HepG2 (cell line): ENCODE data around the gene AGRN. TPM values are rescaled to one million over a fixed set of nuclear protein-coding genes. Genes with fewer than 3 reads are reported as not detected.

Experiments
- ATM ChIP-seq: fragments of 450-650 bp; IDR thresholded peaks from 2 replicates; pipeline ENCODE4 v1.7.1; 2017; ENCODE audit warnings: mild to moderate bottlenecking, borderline replicate concordance
- DMAP1 ChIP-seq: IDR thresholded peaks from 2 replicates; pipeline ENCODE4 v1.6.1; 2016
- MYC ChIP-seq: sonication (generic); formaldehyde crosslinking; IDR thresholded peaks from 2 replicates; pipeline ENCODE4 v1.9.0; 2021; ENCODE audit warnings: missing genetic modification reagents, borderline replicate concordance
- NR1H2 ChIP-seq: sonication (generic); formaldehyde crosslinking; IDR thresholded peaks from 2 replicates; pipeline ENCODE4 v1.8.1; 2022; ENCODE audit warnings: low read depth, missing genetic modification reagents, borderline replicate concordance
- POGZ ChIP-seq: sonication (generic); formaldehyde crosslinking; IDR thresholded peaks from 2 replicates; pipeline ENCODE4 v1.4.0; 2020; ENCODE audit warnings: mild to moderate bottlenecking, missing genetic modification reagents
- RXRA ChIP-seq: sonication (generic); formaldehyde crosslinking; IDR thresholded peaks from 2 replicates; pipeline ENCODE4 v1.5.1; 2020; ENCODE audit warnings: missing genetic modification reagents
- SYNCRIP ChIP-seq: fragments of 200-400 bp; formaldehyde crosslinking; IDR thresholded peaks from 2 replicates; pipeline ENCODE4 v1.6.1; 2018; ENCODE audit warnings: mild to moderate bottlenecking, low read depth, low read length; ENCODE audit not compliant: insufficient read depth
- ZNF136 ChIP-seq: sonication (generic); formaldehyde crosslinking; IDR thresholded peaks from 2 replicates; pipeline ENCODE4 v1.8.1; 2022; ENCODE audit warnings: low read depth, mild to moderate bottlenecking, moderate library complexity, missing genetic modification reagents
- ZNF44 ChIP-seq: sonication (generic); formaldehyde crosslinking; IDR thresholded peaks from 2 replicates; pipeline ENCODE4 v1.5.1; 2020; ENCODE audit warnings: mild to moderate bottlenecking, missing genetic modification reagents
- ZNF484 ChIP-seq: sonication (generic); formaldehyde crosslinking; IDR thresholded peaks from 2 replicates; pipeline ENCODE4 v1.5.1; 2020; ENCODE audit warnings: mild to moderate bottlenecking, low read depth, missing genetic modification reagents, borderline replicate concordance
- polyA plus RNA-seq, 8 experiments: library from polyadenylated mRNA; depleted of rRNA in 3 of 8; stranded (reverse) in 7 of 8; unstranded in 1 of 8; fragments of >200 nt; fragmentation: Illumina TruSeq in 4 of 8; extraction: Trizol in 4 of 8; gene quantifications; 2 replicates each; pipeline versions ENCODE4 v1.2.1 to v1.2.3, GENCODE V29; 2011 to 2016; ENCODE audit warnings: low read depth in 4 of 8, missing spikeins in 1 of 8, mixed read lengths in 1 of 8; ENCODE audit not compliant: insufficient read depth in 1 of 8
- total RNA-seq, 5 experiments: library from RNA; depleted of rRNA; stranded (reverse); fragments of >200 nt; fragmentation: Illumina TruSeq; extraction: Trizol; gene quantifications; 2 replicates each; pipeline ENCODE4 v1.2.3, GENCODE V29; 2016; ENCODE audit warnings: low read depth in 1 of 5
- TF ChIP-seq, protein P1 (sequence below): sonication (generic); formaldehyde crosslinking; IDR thresholded peaks from 2 replicates; pipeline ENCODE4 v1.4.0; 2020; ENCODE audit warnings: missing genetic modification reagents
- TF ChIP-seq, protein P2 (sequence below): sonication (generic); formaldehyde crosslinking; IDR thresholded peaks from 2 replicates; pipeline ENCODE4 v1.5.0; 2020; ENCODE audit warnings: missing genetic modification reagents
- TF ChIP-seq, protein P3 (sequence below), 2 experiments: fragments of 450-650 bp in 1 of 2; sonication (generic) in 1 of 2; formaldehyde crosslinking; IDR thresholded peaks; 2 replicates each; pipeline versions ENCODE4 v1.5.0 to v1.8.0; 2020 to 2022; ENCODE audit warnings: mild to moderate bottlenecking in 1 of 2, missing genetic modification reagents in 1 of 2
- TF ChIP-seq, protein P4 (sequence below): sonication (generic); formaldehyde crosslinking; IDR thresholded peaks from one replicate; pipeline ENCODE4 v1.5.1; 2020; ENCODE audit warnings: mild to moderate bottlenecking, missing genetic modification reagents; ENCODE audit errors: not compliant biosample characterization

AGRN gene
- total and polyA plus RNA-seq, 2 of the 13 experiments (the other 11 are each of a cell fraction or from before 2014, with no cell fraction given) = 29.8 to 65.2 TPM

DNA sequence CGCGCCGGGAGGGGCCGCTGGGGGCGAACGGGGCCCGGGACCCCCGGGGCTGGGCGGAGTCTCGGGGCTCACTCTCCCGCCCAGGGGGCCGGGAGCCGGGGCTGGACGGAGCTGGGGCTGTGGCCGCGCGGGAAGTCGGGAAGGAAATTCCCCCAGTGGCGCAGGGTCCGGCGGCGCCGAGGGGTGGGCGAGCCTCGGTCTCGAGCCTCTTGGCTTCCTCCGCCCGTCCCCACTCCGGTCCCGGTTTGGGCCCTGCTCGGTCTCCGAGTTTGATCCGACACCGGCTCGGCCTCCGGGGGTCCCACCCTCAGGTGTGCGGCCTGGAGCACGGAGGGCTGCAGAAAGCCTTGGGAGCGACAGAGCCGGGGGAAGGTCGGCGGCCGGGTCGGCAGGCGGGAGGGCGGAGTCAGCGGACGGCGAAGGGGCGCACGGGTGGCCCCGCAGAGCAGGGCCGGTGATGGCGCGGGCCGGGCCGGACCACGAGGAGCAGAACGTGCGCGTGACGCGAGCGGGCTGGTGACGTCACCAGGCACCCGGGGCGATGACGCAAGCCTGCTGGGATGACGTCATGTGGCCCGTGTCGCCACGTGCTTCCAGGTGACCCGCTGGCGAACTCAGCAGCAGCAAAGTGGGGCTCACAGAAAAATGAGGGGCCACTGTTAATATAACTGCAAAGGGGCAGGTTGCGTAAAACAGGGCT lies 19.4 kb upstream of the AGRN start (continued):
- TF ChIP-seq, protein P1, sequence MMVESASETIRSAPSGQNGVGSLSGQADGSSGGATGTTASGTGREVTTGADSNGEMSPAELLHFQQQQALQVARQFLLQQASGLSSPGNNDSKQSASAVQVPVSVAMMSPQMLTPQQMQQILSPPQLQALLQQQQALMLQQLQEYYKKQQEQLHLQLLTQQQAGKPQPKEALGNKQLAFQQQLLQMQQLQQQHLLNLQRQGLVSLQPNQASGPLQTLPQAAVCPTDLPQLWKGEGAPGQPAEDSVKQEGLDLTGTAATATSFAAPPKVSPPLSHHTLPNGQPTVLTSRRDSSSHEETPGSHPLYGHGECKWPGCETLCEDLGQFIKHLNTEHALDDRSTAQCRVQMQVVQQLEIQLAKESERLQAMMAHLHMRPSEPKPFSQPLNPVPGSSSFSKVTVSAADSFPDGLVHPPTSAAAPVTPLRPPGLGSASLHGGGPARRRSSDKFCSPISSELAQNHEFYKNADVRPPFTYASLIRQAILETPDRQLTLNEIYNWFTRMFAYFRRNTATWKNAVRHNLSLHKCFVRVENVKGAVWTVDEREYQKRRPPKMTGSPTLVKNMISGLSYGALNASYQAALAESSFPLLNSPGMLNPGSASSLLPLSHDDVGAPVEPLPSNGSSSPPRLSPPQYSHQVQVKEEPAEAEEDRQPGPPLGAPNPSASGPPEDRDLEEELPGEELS (CRISPR knock-in tag) = peak; percentile 24; the same call in 1 of the 2 replicates
- no peak for TF ChIP-seq SYNCRIP
- TF ChIP-seq, protein P2, sequence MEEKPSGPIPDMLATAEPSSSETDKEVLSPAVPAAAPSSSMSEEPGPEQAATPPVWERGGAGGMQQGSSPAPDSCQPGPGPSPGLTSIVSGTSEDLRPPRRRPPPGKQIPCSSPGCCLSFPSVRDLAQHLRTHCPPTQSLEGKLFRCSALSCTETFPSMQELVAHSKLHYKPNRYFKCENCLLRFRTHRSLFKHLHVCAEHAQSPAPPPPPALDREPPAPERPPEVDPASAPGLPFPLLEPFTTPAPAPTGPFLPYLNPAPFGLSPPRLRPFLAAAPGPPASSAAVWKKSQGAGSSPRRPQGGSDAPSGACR (CRISPR knock-in tag) = peak; percentile 83; the same call in 1 of the 2 replicates
- no peak for TF ChIP-seq ZNF484 (CRISPR knock-in tag)
- no peak for TF ChIP-seq ATM
- TF ChIP-seq MYC (CRISPR knock-in tag) = peak; percentile 99
- peak; percentile 71 for TF ChIP-seq POGZ (CRISPR knock-in tag)
- TF ChIP-seq DMAP1 (CRISPR knock-in tag) = peak; percentile 90
- peak; percentile 29; the same call in 1 of the 2 replicates for TF ChIP-seq NR1H2 (CRISPR knock-in tag)
- TF ChIP-seq ZNF44 (CRISPR knock-in tag) = no peak
- TF ChIP-seq, protein P3, sequence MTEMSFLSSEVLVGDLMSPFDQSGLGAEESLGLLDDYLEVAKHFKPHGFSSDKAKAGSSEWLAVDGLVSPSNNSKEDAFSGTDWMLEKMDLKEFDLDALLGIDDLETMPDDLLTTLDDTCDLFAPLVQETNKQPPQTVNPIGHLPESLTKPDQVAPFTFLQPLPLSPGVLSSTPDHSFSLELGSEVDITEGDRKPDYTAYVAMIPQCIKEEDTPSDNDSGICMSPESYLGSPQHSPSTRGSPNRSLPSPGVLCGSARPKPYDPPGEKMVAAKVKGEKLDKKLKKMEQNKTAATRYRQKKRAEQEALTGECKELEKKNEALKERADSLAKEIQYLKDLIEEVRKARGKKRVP (CRISPR knock-in tag; IDR thresholded peaks at IDR 0.05) = peak in 1 of 2 experiments; percentile 89; a peak in 2 of 4 replicates
- TF ChIP-seq, protein P4, sequence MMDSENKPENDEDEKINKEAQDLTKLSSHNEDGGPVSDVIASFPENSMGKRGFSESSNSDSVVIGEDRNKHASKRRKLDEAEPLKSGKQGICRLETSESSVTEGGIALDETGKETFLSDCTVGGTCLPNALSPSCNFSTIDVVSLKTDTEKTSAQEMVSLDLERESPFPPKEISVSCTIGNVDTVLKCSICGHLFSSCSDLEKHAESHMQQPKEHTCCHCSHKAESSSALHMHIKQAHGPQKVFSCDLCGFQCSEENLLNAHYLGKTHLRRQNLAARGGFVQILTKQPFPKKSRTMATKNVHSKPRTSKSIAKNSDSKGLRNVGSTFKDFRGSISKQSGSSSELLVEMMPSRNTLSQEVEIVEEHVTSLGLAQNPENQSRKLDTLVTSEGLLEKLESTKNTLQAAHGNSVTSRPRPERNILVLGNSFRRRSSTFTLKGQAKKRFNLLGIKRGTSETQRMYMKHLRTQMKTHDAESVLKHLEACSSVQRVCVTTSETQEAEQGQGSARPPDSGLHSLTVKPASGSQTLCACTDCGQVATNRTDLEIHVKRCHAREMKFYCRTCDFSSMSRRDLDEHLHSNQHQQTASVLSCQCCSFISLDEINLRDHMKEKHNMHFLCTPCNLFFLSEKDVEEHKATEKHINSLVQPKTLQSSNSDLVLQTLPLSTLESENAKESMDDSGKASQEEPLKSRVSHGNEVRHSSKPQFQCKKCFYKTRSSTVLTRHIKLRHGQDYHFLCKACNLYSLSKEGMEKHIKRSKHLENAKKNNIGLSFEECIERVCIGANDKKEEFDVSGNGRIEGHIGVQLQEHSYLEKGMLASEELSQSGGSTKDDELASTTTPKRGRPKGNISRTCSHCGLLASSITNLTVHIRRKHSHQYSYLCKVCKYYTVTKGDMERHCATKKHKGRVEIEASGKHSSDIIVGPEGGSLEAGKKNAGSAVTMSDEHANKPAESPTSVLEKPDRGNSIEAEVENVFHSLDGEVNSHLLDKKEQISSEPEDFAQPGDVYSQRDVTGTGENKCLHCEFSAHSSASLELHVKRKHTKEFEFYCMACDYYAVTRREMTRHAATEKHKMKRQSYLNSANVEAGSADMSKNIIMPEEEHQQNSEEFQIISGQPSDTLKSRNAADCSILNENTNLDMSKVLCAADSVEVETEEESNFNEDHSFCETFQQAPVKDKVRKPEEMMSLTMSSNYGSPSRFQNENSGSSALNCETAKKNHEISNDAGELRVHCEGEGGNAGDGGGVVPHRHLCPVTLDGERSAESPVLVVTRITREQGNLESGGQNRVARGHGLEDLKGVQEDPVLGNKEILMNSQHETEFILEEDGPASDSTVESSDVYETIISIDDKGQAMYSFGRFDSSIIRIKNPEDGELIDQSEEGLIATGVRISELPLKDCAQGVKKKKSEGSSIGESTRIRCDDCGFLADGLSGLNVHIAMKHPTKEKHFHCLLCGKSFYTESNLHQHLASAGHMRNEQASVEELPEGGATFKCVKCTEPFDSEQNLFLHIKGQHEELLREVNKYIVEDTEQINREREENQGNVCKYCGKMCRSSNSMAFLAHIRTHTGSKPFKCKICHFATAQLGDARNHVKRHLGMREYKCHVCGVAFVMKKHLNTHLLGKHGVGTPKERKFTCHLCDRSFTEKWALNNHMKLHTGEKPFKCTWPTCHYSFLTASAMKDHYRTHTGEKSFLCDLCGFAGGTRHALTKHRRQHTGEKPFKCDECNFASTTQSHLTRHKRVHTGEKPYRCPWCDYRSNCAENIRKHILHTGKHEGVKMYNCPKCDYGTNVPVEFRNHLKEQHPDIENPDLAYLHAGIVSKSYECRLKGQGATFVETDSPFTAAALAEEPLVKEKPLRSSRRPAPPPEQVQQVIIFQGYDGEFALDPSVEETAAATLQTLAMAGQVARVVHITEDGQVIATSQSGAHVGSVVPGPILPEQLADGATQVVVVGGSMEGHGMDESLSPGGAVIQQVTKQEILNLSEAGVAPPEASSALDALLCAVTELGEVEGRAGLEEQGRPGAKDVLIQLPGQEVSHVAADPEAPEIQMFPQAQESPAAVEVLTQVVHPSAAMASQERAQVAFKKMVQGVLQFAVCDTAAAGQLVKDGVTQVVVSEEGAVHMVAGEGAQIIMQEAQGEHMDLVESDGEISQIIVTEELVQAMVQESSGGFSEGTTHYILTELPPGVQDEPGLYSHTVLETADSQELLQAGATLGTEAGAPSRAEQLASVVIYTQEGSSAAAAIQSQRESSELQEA (CRISPR knock-in tag) = peak; percentile 23
- no peak for TF ChIP-seq ZNF136 (CRISPR knock-in tag)
- TF ChIP-seq RXRA = peak; percentile 75; the same call in 1 of the 2 replicates
